DND-41 (cell line): ENCODE results near the gene TCF7L2.

Source experiments
- EZH2 ChIP-seq: IDR thresholded peaks from 3 replicates; pipeline ENCODE4 v1.6.1; 2012; ENCODE audit warnings: borderline replicate concordance, low read depth, mild to moderate bottlenecking, moderate library complexity, low read length, inconsistent platforms; ENCODE audit not compliant: severe bottlenecking
- TF ChIP-seq, protein P1 (sequence below): IDR thresholded peaks from 2 replicates; pipeline ENCODE4 v1.5.1; 2012; ENCODE audit warnings: borderline replicate concordance, low read length, moderate library complexity, mild to moderate bottlenecking; ENCODE audit not compliant: poor library complexity, severe bottlenecking; ENCODE audit errors: extremely low read depth

DNA sequence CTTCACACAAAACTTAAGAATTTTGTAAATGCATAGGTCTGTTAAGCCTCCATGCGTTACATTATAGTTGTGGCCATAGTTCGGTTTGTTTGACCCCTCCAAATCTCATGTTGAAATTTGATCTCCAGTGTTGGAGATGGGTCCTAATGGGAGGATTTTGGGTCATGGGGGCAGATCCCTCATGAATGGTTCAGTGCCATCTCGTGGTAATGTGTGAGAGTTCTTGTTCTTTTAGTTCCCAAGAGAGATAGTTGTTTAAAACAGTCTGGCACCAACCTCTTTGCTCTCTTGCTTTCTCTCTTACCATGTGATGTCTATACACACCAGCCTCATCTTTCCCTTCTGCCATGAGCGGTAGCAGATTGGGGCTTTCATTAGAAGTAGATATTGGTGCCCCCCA lies 264.3 kb downstream of the TCF7L2 start:
- TF ChIP-seq, protein P1, sequence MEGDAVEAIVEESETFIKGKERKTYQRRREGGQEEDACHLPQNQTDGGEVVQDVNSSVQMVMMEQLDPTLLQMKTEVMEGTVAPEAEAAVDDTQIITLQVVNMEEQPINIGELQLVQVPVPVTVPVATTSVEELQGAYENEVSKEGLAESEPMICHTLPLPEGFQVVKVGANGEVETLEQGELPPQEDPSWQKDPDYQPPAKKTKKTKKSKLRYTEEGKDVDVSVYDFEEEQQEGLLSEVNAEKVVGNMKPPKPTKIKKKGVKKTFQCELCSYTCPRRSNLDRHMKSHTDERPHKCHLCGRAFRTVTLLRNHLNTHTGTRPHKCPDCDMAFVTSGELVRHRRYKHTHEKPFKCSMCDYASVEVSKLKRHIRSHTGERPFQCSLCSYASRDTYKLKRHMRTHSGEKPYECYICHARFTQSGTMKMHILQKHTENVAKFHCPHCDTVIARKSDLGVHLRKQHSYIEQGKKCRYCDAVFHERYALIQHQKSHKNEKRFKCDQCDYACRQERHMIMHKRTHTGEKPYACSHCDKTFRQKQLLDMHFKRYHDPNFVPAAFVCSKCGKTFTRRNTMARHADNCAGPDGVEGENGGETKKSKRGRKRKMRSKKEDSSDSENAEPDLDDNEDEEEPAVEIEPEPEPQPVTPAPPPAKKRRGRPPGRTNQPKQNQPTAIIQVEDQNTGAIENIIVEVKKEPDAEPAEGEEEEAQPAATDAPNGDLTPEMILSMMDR = no peak
- TF ChIP-seq EZH2 = no peak
